Adrenal gland (tissue), 12 donors: Measurements from ENCODE around the gene EEF1AKMT2. TPM values are rescaled to one million over a fixed set of nuclear protein-coding genes. Genes with fewer than 3 reads are reported as not detected.
A peak's percentile ranks its signal among the peaks of the same experiment; 100 is the strongest.

ENCODE experiments used
- DNase-seq, 7 donors: peaks; one replicate each; pipeline ENCODE4 v3.0.0-alpha.2; 2019 to 2020
- H3K27ac ChIP-seq, 5 donors: fragments of 200-600 bp; sonication (generic) in 4 of 5; 1 replicate in 3 of 5; 2 replicates in 2 of 5; pipeline versions ENCODE4 v1.5.1 to v1.8.0; 2016 to 2020; ENCODE audit warnings: mild to moderate bottlenecking in 1 of 5
- H3K27me3 ChIP-seq: fragments of 200-600 bp; 2 replicates; pipeline ENCODE4 v1.8.0; 2021
- H3K36me3 ChIP-seq, 2 donors: fragments of 200-600 bp; replicated peaks in 1 of 2; 1 replicate in 1 of 2; 2 replicates in 1 of 2; pipeline versions ENCODE4 v1.5.1 to v1.8.0; 2018 to 2022
- H3K4me1 ChIP-seq, 2 donors: fragments of 200-600 bp; replicated peaks in 1 of 2; 1 replicate in 1 of 2; 2 replicates in 1 of 2; pipeline versions ENCODE4 v1.5.1 to v1.8.0; 2018 to 2021
- H3K4me3 ChIP-seq, 4 donors: fragments of 200-600 bp; sonication (generic) in 3 of 4; one replicate each; pipeline ENCODE4 v1.5.1; 2016 to 2018
- H3K9me3 ChIP-seq, 3 donors: fragments of 200-600 bp; sonication (generic) in 1 of 3; replicated peaks in 1 of 3; 1 replicate in 2 of 3; 2 replicates in 1 of 3; pipeline versions ENCODE4 v1.5.1 to v1.8.0; 2016 to 2021
- CTCF ChIP-seq, 6 experiments: fragments of 450-650 bp in 4 of 6; fragments of 200-600 bp in 2 of 6; sonication (generic) in 1 of 6; IDR thresholded peaks; 1 replicate in 5 of 6; 2 replicates in 1 of 6; pipeline versions ENCODE4 v1.5.1 to v1.8.0; 2016 to 2021; ENCODE audit warnings: antibody characterized with exemption in 6 of 6, mild to moderate bottlenecking in 2 of 6, moderate library complexity in 1 of 6
- POLR2A ChIP-seq, 2 donors: fragments of 450-650 bp; IDR thresholded peaks; one replicate each; pipeline ENCODE4 v1.6.1; 2017; ENCODE audit warnings: antibody characterized with exemption in 2 of 2, mild to moderate bottlenecking in 2 of 2, moderate library complexity in 1 of 2
- WGBS, 4 donors: extraction: QIAGEN DNeasy Blood & Tissue Kit in 2 of 4; methylation state at CpG; one replicate each; pipeline versions ENCODE4 v1.1.5 to v1.1.7; 2013 to 2017; 5-methylcytosine and 5-hydroxymethylcytosine counted together
- intact Hi-C, 2 donors: fragments of 100-400 bp; cut with DNase I; formaldehyde crosslinking; loops; one replicate each; pipeline versions ENCODE4 v1.14.1 to v1.15.0; 2022 to 2023
- polyA plus RNA-seq, 3 donors: library from polyadenylated mRNA; stranded (reverse); fragments of 200-250 nt in 2 of 3; fragments of 350-450 nt in 1 of 3; fragmentation: Illumina TruSeq in 1 of 3; extraction: RNeasy Lipid Tissue Mini Kit (QIAGEN cat#74804) in 1 of 3; gene quantifications; one replicate each; pipeline ENCODE4 v1.2.3, GENCODE V29; 2013 to 2014
- total RNA-seq, 9 donors: library from RNA; depleted of rRNA in 4 of 9; stranded (reverse); fragments of >200 nt in 4 of 9; fragments of 120-200 nt in 1 of 9; fragmentation: NEBNext Ultra II Directional in 1 of 9; extraction: Animal tissue kit (Norgen Biotek cat#: 25700) in 1 of 9; gene quantifications; one replicate each; pipeline versions ENCODE4 v1.1.0 to v1.2.4, GENCODE V29; 2013 to 2023
- donor health status: healthy with polysubstance abuse.
- donor health status: Bipolar disorder and iron deficiency.
- donor health status: DM: yes; HTN: yes; CAD: no.
- donor health status: DM: no; HTN: no; CAD: no.
- donor health status: DM: no; HTN: no; CAD: no.
- donor health status: DM: yes; HTN: yes; CAD: no.

Gene EEF1AKMT2
- total and polyA plus RNA-seq, 12 donors = 2.7 to 24.5 (median 17.1) TPM

GRCh38 chr10:124721330-124722045 is 70.2 kb downstream of the EEF1AKMT2 start:
- no peaks in the 10 kb centered on the region for H3K27me3 ChIP-seq
- WGBS, 4 donors = 25 to 33% (median 28%) methylated on average over 10 to 16 of the region's 16 CpGs
- H3K36me3 ChIP-seq = no peaks in the 10 kb centered on the region
- H3K27ac ChIP-seq = peak overlapping the region; percentile 0 to 85 (median 71)
- peak in 6 of 7 donors; percentile 63 to 82 (median 76) for DNase-seq
- intact Hi-C loops = no loop called here
- H3K4me3 ChIP-seq = no peak overlapping the region
- no peaks in the 10 kb centered on the region for H3K9me3 ChIP-seq
- H3K4me1 ChIP-seq = peaks cover 85 to 99% of the 10 kb centered on the region in 2 donors
- no peak for TF ChIP-seq CTCF (IDR thresholded peaks at IDR 0.05)
- no peak for TF ChIP-seq POLR2A (IDR thresholded peaks at IDR 0.05)

DNA sequence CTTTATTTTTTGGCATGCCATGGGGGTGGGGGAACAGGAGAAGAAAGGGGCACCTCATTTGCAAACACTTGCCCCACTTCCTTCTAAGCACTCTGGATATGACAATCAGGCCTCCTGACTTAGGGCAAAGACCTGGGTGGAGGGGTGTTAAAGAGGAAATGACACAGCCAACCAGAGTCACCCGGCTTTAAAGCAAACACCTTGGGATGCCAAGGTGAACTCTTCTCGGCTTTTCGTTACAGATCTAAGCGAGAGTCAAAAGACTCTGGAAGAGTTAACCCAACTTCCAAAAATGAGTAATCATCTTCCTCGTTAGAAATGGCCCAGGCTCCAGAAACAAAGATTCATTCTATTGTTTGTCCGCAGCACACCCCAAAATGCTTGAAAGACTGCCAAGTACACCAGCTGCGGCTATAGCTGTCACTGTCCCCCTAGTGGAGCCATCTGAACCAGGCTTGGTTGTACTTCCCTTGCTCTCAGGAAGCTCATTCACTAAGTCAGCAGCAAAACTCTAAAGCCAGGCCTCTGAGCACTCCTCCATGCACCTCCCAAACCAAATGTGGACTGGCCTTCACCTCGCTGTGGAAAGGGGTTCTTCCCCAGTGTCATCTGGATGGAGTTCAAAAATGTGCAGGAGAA is 72.4 kb downstream of the EEF1AKMT2 start:
- Histone ChIP-seq H3K36me3 (no peaks in the 10 kb centered on the region), H3K4me3 (no peak overlapping the region), H3K27me3 (no peaks in the 10 kb centered on the region), H3K27ac (peak overlapping the region in 4 of 5 donors; percentile 42 to 83 (median 69)), H3K9me3 (no peaks in the 10 kb centered on the region), H3K4me1 (peaks cover 73 to 87% of the 10 kb centered on the region in 2 donors)
- TF ChIP-seq CTCF (IDR thresholded peaks at IDR 0.05) = peak; percentile 48 to 77 (median 68)
- TF ChIP-seq POLR2A (IDR thresholded peaks at IDR 0.05) = peak in 1 of 2 donors; percentile 13
- 15 to 24% (median 21%) methylated on average over 5 to 8 of the region's 8 CpGs for WGBS, 4 donors
- peak; percentile 69 to 89 (median 85) for DNase-seq
- intact Hi-C loops = no loop called here

GRCh38 chr10:124717911-124718741 is 73.6 kb downstream of the EEF1AKMT2 start:
- intact Hi-C loops = no loop called here
- Histone ChIP-seq H3K4me3 (no peak overlapping the region), H3K4me1 (peaks cover 61 to 87% of the 10 kb centered on the region in 2 donors), H3K36me3 (no peaks in the 10 kb centered on the region), H3K27me3 (no peaks in the 10 kb centered on the region), H3K27ac (peak overlapping the region; percentile 16 to 83 (median 60)), H3K9me3 (no peaks in the 10 kb centered on the region)
- WGBS, 4 donors = 51 to 72% (median 54%) methylated on average over 10 to 12 of the region's 12 CpGs
- no peak for TF ChIP-seq CTCF (IDR thresholded peaks at IDR 0.05)
- TF ChIP-seq POLR2A (IDR thresholded peaks at IDR 0.05) = no peak
- peak in 2 of 7 donors; percentile 55 to 63 for DNase-seq
